KMS-11 (cell line): ENCODE data around the gene RNASE11.

Experiments
- H2AFZ ChIP-seq: fragments of 200-600 bp; sonication (generic); 2 replicates; pipeline ENCODE4 v1.6.1; 2016; ENCODE audit warnings: antibody characterized with exemption, mixed run types, low read depth
- H3K27ac ChIP-seq: fragments of 200-600 bp; sonication (generic); 2 replicates; pipeline ENCODE4 v1.6.1; 2016; ENCODE audit warnings: mild to moderate bottlenecking, mixed run types
- H3K27me3 ChIP-seq: fragments of 200-600 bp; sonication (generic); 2 replicates; pipeline ENCODE4 v1.6.1; 2017; ENCODE audit warnings: mild to moderate bottlenecking, low read depth, mixed run types, moderate library complexity; ENCODE audit not compliant: insufficient read depth
- H3K36me3 ChIP-seq: fragments of 200-600 bp; sonication (generic); 2 replicates; pipeline ENCODE4 v1.6.1; 2017; ENCODE audit warnings: mild to moderate bottlenecking, mixed run types; ENCODE audit not compliant: insufficient read depth
- H3K4me1 ChIP-seq: fragments of 200-600 bp; sonication (generic); 2 replicates; pipeline ENCODE4 v1.6.1; 2016; ENCODE audit warnings: mild to moderate bottlenecking, low read depth, mixed run types; ENCODE audit not compliant: poor library complexity, severe bottlenecking
- H3K4me2 ChIP-seq: fragments of 200-600 bp; sonication (generic); 2 replicates; pipeline ENCODE4 v1.7.0; 2016; ENCODE audit warnings: mild to moderate bottlenecking, mixed run types
- H3K4me3 ChIP-seq: fragments of 200-600 bp; sonication (generic); IDR thresholded peaks from 2 replicates; pipeline ENCODE4 v1.6.1; 2017; ENCODE audit warnings: low read depth, low read length, mixed read lengths; ENCODE audit not compliant: insufficient read depth
- H3K79me2 ChIP-seq: fragments of 200-600 bp; sonication (generic); 2 replicates; pipeline ENCODE4 v1.6.1; 2016; ENCODE audit warnings: low read depth, mixed run types; ENCODE audit not compliant: insufficient read depth
- H3K9ac ChIP-seq: fragments of 200-600 bp; sonication (generic); 2 replicates; pipeline ENCODE4 v1.6.1; 2016; ENCODE audit warnings: mild to moderate bottlenecking, mixed run types
- H4K20me1 ChIP-seq: fragments of 200-600 bp; sonication (generic); 2 replicates; pipeline ENCODE4 v1.6.1; 2016; ENCODE audit warnings: mild to moderate bottlenecking, mixed run types; ENCODE audit not compliant: insufficient read depth
- TF ChIP-seq, protein P1 (sequence below): fragments of 200-600 bp; sonication (generic); conservative IDR thresholded peaks from 2 replicates; pipeline ENCODE4 v1.6.1; 2017; ENCODE audit warnings: low read depth, mild to moderate bottlenecking, antibody characterized with exemption, low read length, moderate library complexity, mixed read lengths

RNASE11 gene

DNA sequence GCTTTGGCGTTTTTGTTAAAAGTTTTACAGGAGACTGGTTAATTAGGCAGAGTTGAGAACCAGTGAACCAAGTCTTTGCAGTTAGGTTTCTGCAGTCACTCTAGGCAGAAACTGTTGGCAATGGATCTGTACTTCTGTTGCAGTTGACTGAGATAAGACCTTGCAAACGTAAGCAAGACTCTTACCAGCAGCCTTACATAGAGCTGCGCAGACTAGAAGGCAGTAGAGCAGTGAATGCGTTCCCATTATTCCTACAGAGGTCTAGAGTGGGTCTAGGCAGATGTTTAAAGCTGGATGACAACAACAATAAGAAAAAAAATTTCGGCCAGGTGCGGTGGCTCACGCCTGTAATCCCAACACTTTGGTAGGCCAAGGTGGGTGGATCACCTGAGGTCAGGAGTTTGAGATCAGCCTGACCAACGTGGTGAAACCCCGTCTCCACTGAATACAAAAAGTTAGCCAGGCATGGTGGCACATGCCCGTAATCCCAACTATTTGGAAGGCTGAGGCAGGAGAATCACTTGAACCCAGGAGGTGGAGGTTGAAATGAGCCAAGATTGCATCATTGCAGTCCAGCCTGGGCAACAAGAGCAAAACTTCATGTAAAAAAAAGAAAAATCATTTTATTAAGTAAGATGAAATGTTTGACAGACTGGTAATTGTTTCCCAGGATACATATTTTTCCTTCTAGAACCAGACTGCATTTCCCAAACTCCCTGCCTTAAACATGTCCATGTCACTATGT, 39.2 kb downstream of the RNASE11 start:
- Histone ChIP-seq H2AFZ (no peak overlapping the region), H3K27ac (no peak overlapping the region), H3K4me1 (no peaks in the 10 kb centered on the region), H3K36me3 (no peaks in the 10 kb centered on the region), H4K20me1 (no peaks in the 10 kb centered on the region), H3K4me3 (no peak overlapping the region), H3K27me3 (no peaks in the 10 kb centered on the region), H3K4me2 (no peak overlapping the region), H3K79me2 (no peaks in the 10 kb centered on the region), H3K9ac (no peak overlapping the region)
- TF ChIP-seq, protein P1, sequence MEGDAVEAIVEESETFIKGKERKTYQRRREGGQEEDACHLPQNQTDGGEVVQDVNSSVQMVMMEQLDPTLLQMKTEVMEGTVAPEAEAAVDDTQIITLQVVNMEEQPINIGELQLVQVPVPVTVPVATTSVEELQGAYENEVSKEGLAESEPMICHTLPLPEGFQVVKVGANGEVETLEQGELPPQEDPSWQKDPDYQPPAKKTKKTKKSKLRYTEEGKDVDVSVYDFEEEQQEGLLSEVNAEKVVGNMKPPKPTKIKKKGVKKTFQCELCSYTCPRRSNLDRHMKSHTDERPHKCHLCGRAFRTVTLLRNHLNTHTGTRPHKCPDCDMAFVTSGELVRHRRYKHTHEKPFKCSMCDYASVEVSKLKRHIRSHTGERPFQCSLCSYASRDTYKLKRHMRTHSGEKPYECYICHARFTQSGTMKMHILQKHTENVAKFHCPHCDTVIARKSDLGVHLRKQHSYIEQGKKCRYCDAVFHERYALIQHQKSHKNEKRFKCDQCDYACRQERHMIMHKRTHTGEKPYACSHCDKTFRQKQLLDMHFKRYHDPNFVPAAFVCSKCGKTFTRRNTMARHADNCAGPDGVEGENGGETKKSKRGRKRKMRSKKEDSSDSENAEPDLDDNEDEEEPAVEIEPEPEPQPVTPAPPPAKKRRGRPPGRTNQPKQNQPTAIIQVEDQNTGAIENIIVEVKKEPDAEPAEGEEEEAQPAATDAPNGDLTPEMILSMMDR: no peak

DNA sequence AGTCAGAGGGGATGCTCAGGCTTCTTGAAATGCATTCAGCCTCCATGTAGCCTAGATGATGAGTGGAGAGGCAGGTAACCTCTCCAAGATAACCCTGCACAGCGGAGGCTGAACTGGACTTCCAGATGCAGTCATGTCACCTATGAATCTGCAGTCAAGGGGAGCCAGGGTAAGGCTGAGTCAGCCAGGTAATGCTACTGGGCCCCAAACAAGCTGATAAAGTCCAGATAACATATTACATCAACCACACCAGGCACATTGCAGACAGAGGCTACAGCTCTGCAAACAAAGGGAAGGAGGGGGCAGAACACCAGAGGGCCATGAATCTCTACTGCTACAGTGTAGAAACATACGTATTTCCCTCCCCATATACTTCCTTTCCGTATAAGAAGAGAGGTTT, 40.9 kb downstream of the RNASE11 start:
- Histone ChIP-seq H3K4me1 (no peaks in the 10 kb centered on the region), H4K20me1 (no peaks in the 10 kb centered on the region), H3K4me3 (no peak overlapping the region), H3K9ac (no peak overlapping the region), H3K27me3 (no peaks in the 10 kb centered on the region), H3K36me3 (no peaks in the 10 kb centered on the region), H3K27ac (no peak overlapping the region), H3K79me2 (no peaks in the 10 kb centered on the region), H2AFZ (no peak overlapping the region), H3K4me2 (no peak overlapping the region)
- TF ChIP-seq, protein P1: no peak

DNA sequence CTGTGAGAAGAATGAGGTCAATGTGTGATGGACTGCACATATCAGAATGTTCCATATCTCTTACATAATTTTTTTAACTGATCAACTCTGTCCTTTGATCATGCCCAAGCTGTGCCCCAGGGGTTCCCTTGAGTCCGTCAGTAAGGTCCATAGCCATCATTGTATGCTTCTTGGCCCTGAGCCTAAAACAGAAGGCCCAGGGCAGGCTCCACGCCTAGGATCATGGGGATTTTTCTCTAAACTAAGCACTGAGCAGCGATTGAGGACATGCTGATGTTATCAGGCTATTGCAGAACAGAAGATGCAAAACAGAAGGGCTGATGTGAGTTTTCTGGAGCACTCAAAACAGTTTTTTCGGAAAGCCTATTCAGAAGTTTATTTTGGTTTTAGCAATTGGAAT, 47.9 kb downstream of the RNASE11 start:
- Histone ChIP-seq H3K27ac (no peak overlapping the region), H3K4me1 (no peaks in the 10 kb centered on the region), H3K9ac (no peak overlapping the region), H3K36me3 (no peaks in the 10 kb centered on the region), H3K27me3 (no peaks in the 10 kb centered on the region), H2AFZ (no peak overlapping the region), H4K20me1 (no peaks in the 10 kb centered on the region), H3K4me3 (no peak overlapping the region), H3K4me2 (no peak overlapping the region), H3K79me2 (no peaks in the 10 kb centered on the region)
- TF ChIP-seq, protein P1: no peak
